HepG2 (cell line): ENCODE measurements around the gene C3orf80. TPM values are rescaled to one million over a fixed set of nuclear protein-coding genes. Genes with fewer than 3 reads are reported as not detected.

Experiments
- ATAC-seq: fragments of 200-7000 bp; cut with Tn5 transposase; 3 replicates; pipeline ENCODE4 v1.9.1; 2020; ENCODE audit warnings: mild to moderate bottlenecking, moderate library complexity
- BruUV-seq: library from RNA; stranded (reverse); fragments of 400-500 nt; replicated peaks from 2 replicates; lab custom pipeline; 2021; lab: Mats Ljungman, UMichigan
- CTCF ChIA-PET: fragments of 300-600 bp; formaldehyde crosslinking; extraction: SDS; loops from one replicate; lab custom pipeline; 2021; ENCODE audit warnings: low total read pairs, inconsistent platforms, low intra/inter-chr PET ratio; lab: Yijun Ruan, JAX
- POLR2A ChIA-PET: fragments of 350-600 bp; sonication (Branson Sonifier 250); formaldehyde crosslinking; loops from one replicate; lab custom pipeline; 2020; ENCODE audit warnings: antibody characterized with exemption, inconsistent platforms; lab: Yijun Ruan, JAX
- DNase-seq: peaks from one replicate; pipeline ENCODE4 v3.0.0-alpha.2; 2015; ENCODE audit warnings: low spot score
- FAIRE-seq: peaks from 3 replicates; lab custom pipeline; 2011; peaks lifted over from hg19 to GRCh38; lab: Jason Lieb, UNC
- H2AFZ ChIP-seq: one replicate; pipeline ENCODE4 v1.6.1; 2011; ENCODE audit warnings: low read length, inconsistent platforms
- H3K27ac ChIP-seq: fragments of 300-600 bp; 3 replicates; pipeline ENCODE4 v1.8.0; 2011; ENCODE audit warnings: mixed run types, mild to moderate bottlenecking, mixed read lengths, low read length, inconsistent platforms; ENCODE audit not compliant: insufficient read depth; ENCODE audit errors: extremely low read length
- H3K27me3 ChIP-seq, 2 experiments: fragments of 200-600 bp in 1 of 2; 2 replicates in 1 of 2; 3 replicates in 1 of 2; pipeline versions ENCODE4 v1.6.0 to v1.8.0; 2011; ENCODE audit warnings: low read length in 2 of 2, mild to moderate bottlenecking in 2 of 2, moderate library complexity in 2 of 2, inconsistent platforms in 1 of 2; ENCODE audit not compliant: insufficient read depth in 2 of 2, control insufficient read depth in 1 of 2
- H3K36me3 ChIP-seq, 2 experiments: fragments of 200-600 bp in 1 of 2; replicated peaks in 1 of 2; 2 replicates in 1 of 2; 3 replicates in 1 of 2; pipeline versions ENCODE4 v1.5.1 to v1.8.0; 2011; ENCODE audit warnings: low read length in 2 of 2, inconsistent platforms in 1 of 2; ENCODE audit not compliant: insufficient read depth in 2 of 2, control insufficient read depth in 1 of 2
- H3K4me1 ChIP-seq: 2 replicates; pipeline ENCODE4 v1.5.1; 2012; ENCODE audit warnings: low read length, inconsistent platforms; ENCODE audit not compliant: insufficient read depth
- H3K4me2 ChIP-seq: 2 replicates; pipeline ENCODE4 v1.6.0; 2011; ENCODE audit warnings: low read depth, low read length, inconsistent platforms
- H3K4me3 ChIP-seq, 3 experiments: fragments of 200-600 bp in 1 of 3; sonication (generic), shearing (Covaris generic) in 1 of 3; replicated peaks in 1 of 3; 2 replicates each; pipeline ENCODE4 v1.5.1; 2011 to 2016; ENCODE audit warnings: low read length in 3 of 3, inconsistent platforms in 2 of 3, low read depth in 2 of 3, mild to moderate bottlenecking in 2 of 3, control low read depth in 1 of 3, mixed read lengths in 1 of 3; ENCODE audit not compliant: insufficient read depth in 1 of 3
- H3K79me2 ChIP-seq: one replicate; pipeline ENCODE4 v1.6.1; 2011; ENCODE audit warnings: low read length, inconsistent platforms; ENCODE audit not compliant: insufficient read depth
- H3K9ac ChIP-seq: 2 replicates; pipeline ENCODE4 v1.6.0; 2011; ENCODE audit warnings: mild to moderate bottlenecking, low read depth, low read length, inconsistent platforms; ENCODE audit not compliant: insufficient read depth
- H3K9me3 ChIP-seq: 2 replicates; pipeline ENCODE4 v1.5.1; 2012; ENCODE audit warnings: mild to moderate bottlenecking, low read length
- H4K20me1 ChIP-seq: 2 replicates; pipeline ENCODE4 v1.6.0; 2011; ENCODE audit warnings: inconsistent platforms, mild to moderate bottlenecking, low read length, moderate library complexity; ENCODE audit not compliant: insufficient read depth
- CHD2 ChIP-seq: IDR thresholded peaks from 2 replicates; pipeline ENCODE4 v1.6.1; 2011; ENCODE audit warnings: low read depth, low read length, improper control_type of control experiment
- FOXA1 ChIP-seq, 2 experiments: fragments of 450-650 bp in 1 of 2; sonication (generic) in 1 of 2; formaldehyde crosslinking in 1 of 2; IDR thresholded peaks; 2 replicates each; pipeline versions ENCODE4 v1.4.0 to v1.6.1; 2016 to 2020; ENCODE audit warnings: missing genetic modification reagents in 1 of 2
- GLI4 ChIP-seq: sonication (generic); formaldehyde crosslinking; IDR thresholded peaks from 2 replicates; pipeline ENCODE4 v1.5.1; 2020; ENCODE audit warnings: missing genetic modification reagents, mild to moderate bottlenecking, moderate library complexity, borderline replicate concordance
- MIER3 ChIP-seq: IDR thresholded peaks from 2 replicates; pipeline ENCODE4 v1.6.1; 2016; ENCODE audit warnings: missing compliant biosample characterization, borderline replicate concordance
- RAD51 ChIP-seq: fragments of 450-650 bp; IDR thresholded peaks from 2 replicates; pipeline ENCODE4 v1.6.1; 2016; ENCODE audit warnings: borderline replicate concordance
- RFXAP ChIP-seq: sonication (generic); formaldehyde crosslinking; IDR thresholded peaks from 2 replicates; pipeline ENCODE4 v1.4.0; 2020; ENCODE audit warnings: missing genetic modification reagents, borderline replicate concordance
- TARDBP ChIP-seq: sonication (generic); formaldehyde crosslinking; IDR thresholded peaks from 2 replicates; pipeline ENCODE4 v1.8.0; 2022; ENCODE audit warnings: mild to moderate bottlenecking, missing genetic modification reagents
- ZNF136 ChIP-seq: sonication (generic); formaldehyde crosslinking; IDR thresholded peaks from 2 replicates; pipeline ENCODE4 v1.8.1; 2022; ENCODE audit warnings: low read depth, mild to moderate bottlenecking, moderate library complexity, missing genetic modification reagents
- ZNF251 ChIP-seq: sonication (generic); formaldehyde crosslinking; IDR thresholded peaks from 2 replicates; pipeline ENCODE4 v1.9.0; 2021; ENCODE audit warnings: mild to moderate bottlenecking, missing genetic modification reagents
- ZNF468 ChIP-seq: sonication (generic); formaldehyde crosslinking; IDR thresholded peaks from 2 replicates; pipeline ENCODE4 v1.8.0; 2022; ENCODE audit warnings: mild to moderate bottlenecking, moderate library complexity, missing genetic modification reagents
- ZNF678 ChIP-seq: sonication (generic); formaldehyde crosslinking; IDR thresholded peaks from 2 replicates; pipeline ENCODE4 v1.4.0; 2020; ENCODE audit warnings: mild to moderate bottlenecking, missing genetic modification reagents
- WGBS: methylation state at CpG from one replicate; pipeline ENCODE4 v1.1.6; 2017; ENCODE audit warnings: low lambda C conversion rate; 5-methylcytosine and 5-hydroxymethylcytosine counted together
- in situ Hi-C: cut with HindIII; loops from 2 replicates; pipeline ENCODE4 v1.10.0; 2017; ENCODE audit warnings: low pct_unique_long_range_greater_than_20kb; ENCODE audit not compliant: extremely low pct_ligation_motif_present
- intact Hi-C: fragments of 100-400 bp; cut with micrococcal nuclease; formaldehyde crosslinking; loops from one replicate; pipeline ENCODE4 v1.10.0; 2022; ENCODE audit not compliant: unreplicated experiment
- polyA plus RNA-seq, 8 experiments: library from polyadenylated mRNA; depleted of rRNA in 3 of 8; stranded (reverse) in 7 of 8; unstranded in 1 of 8; fragments of >200 nt; fragmentation: Illumina TruSeq in 4 of 8; extraction: Trizol in 4 of 8; gene quantifications; 2 replicates each; pipeline versions ENCODE4 v1.2.1 to v1.2.3, GENCODE V29; 2011 to 2016; ENCODE audit warnings: low read depth in 4 of 8, missing spikeins in 1 of 8, mixed read lengths in 1 of 8; ENCODE audit not compliant: insufficient read depth in 1 of 8
- total RNA-seq, 5 experiments: library from RNA; depleted of rRNA; stranded (reverse); fragments of >200 nt; fragmentation: Illumina TruSeq; extraction: Trizol; gene quantifications; 2 replicates each; pipeline ENCODE4 v1.2.3, GENCODE V29; 2016; ENCODE audit warnings: low read depth in 1 of 5
- TF ChIP-seq, protein P1 (sequence below): sonication (generic); formaldehyde crosslinking; IDR thresholded peaks from 2 replicates; pipeline ENCODE4 v1.5.0; 2020; ENCODE audit warnings: missing genetic modification reagents
- TF ChIP-seq, protein P2 (sequence below): sonication (generic); formaldehyde crosslinking; IDR thresholded peaks from 2 replicates; pipeline ENCODE4 v1.4.0; 2020; ENCODE audit warnings: missing genetic modification reagents

C3orf80 gene
- total and polyA plus RNA-seq, 2 of the 13 experiments (the other 11 are each of a cell fraction or from before 2014, with no cell fraction given), result 0.03 to 0.04 TPM

DNA sequence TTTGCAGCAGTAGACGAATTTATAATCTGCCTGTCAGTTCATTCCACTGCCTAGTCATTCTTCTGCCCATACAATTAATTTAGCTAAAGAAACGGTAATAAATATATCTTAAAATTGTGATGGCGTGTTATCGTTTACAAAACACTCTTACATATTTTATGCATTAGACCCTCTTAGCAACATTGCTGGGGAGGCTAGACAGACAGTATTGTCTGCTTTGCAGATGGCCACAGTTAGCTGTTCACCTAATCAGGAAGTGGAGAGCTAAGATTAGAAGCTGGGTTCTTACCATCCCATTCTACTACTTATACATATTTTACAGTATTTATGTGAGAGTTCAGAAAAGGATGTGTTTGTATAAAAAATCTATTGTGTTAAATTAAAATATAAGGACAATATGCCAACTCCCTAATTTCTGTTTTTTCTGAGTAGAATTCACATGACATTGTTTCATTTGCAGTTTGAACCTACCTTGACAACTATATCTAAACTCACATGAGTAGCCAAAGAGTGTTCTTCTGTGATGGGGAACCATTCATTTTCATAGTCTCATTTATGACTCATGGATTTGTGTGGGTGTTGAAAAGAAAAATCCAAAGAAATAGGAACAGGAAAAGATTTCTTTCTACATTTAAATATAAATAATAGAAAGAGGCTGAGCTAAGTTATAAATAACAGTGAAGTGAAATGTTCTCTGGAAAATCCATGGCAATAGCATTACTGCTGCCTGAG lies 41.7 kb upstream of the C3orf80 start:
- H3K36me3 ChIP-seq, result no peaks in the 10 kb centered on the region
- no peaks in the 10 kb centered on the region for H3K4me1 ChIP-seq
- H4K20me1 ChIP-seq, result no peaks in the 10 kb centered on the region
- ATAC-seq, result no peak
- ChIA-PET CTCF (no interaction called here), POLR2A (no interaction called here)
- no peak overlapping the region for H3K27ac ChIP-seq
- H3K4me2 ChIP-seq, result no peak overlapping the region
- no peaks in the 10 kb centered on the region for H3K9me3 ChIP-seq
- WGBS, result 32% methylated on average over 4 of the region's 4 CpGs
- in situ Hi-C loops, result no loop called here
- no peak for FAIRE-seq
- no peak for DNase-seq
- H3K79me2 ChIP-seq, result no peaks in the 10 kb centered on the region
- intact Hi-C loops, result no loop called here
- BruUV-seq, result no TSS peak
- H3K27me3 ChIP-seq, result no peaks in the 10 kb centered on the region
- TF ChIP-seq, protein P1, sequence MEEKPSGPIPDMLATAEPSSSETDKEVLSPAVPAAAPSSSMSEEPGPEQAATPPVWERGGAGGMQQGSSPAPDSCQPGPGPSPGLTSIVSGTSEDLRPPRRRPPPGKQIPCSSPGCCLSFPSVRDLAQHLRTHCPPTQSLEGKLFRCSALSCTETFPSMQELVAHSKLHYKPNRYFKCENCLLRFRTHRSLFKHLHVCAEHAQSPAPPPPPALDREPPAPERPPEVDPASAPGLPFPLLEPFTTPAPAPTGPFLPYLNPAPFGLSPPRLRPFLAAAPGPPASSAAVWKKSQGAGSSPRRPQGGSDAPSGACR (CRISPR knock-in tag), result no peak
- H2AFZ ChIP-seq, result no peak overlapping the region
- no peak overlapping the region for H3K4me3 ChIP-seq
- H3K9ac ChIP-seq, result no peak overlapping the region

DNA sequence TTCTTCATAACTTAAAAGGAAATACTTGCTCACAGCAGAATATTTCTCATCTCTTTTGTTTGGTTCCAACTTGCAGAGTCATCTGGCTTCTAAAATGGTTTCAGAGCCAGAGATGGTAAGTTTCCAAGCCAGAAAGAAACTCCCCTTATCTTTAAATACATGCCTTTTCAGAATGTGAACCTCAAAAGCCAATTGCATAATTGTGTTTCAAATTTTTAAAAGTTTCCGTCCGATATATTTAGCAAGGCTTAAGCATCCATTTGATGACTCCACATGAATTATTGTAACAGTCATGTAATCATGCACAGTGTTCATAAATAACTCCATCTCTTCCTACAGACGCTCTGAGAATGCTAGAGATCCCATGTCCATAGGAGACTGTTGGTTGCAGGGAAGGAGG lies 40.6 kb upstream of the C3orf80 start:
- 46% methylated on average over 3 of the region's 3 CpGs for WGBS
- H3K4me2 ChIP-seq, result no peak overlapping the region
- H3K36me3 ChIP-seq, result no peaks in the 10 kb centered on the region
- H3K27ac ChIP-seq, result no peak overlapping the region
- no peak overlapping the region for H2AFZ ChIP-seq
- no peaks in the 10 kb centered on the region for H4K20me1 ChIP-seq
- FAIRE-seq, result no peak
- H3K27me3 ChIP-seq, result no peaks in the 10 kb centered on the region
- H3K4me1 ChIP-seq, result no peaks in the 10 kb centered on the region
- BruUV-seq, result no TSS peak
- H3K4me3 ChIP-seq, result no peak overlapping the region
- H3K9me3 ChIP-seq, result no peaks in the 10 kb centered on the region
- H3K79me2 ChIP-seq, result no peaks in the 10 kb centered on the region
- in situ Hi-C loops, result no loop called here
- ChIA-PET POLR2A (no interaction called here), CTCF (no interaction called here)
- intact Hi-C loops, result no loop called here
- ATAC-seq, result no peak
- no peak overlapping the region for H3K9ac ChIP-seq
- no peak for TF ChIP-seq TARDBP (CRISPR knock-in tag)
- no peak for TF ChIP-seq GLI4 (CRISPR knock-in tag)
- TF ChIP-seq, protein P2, sequence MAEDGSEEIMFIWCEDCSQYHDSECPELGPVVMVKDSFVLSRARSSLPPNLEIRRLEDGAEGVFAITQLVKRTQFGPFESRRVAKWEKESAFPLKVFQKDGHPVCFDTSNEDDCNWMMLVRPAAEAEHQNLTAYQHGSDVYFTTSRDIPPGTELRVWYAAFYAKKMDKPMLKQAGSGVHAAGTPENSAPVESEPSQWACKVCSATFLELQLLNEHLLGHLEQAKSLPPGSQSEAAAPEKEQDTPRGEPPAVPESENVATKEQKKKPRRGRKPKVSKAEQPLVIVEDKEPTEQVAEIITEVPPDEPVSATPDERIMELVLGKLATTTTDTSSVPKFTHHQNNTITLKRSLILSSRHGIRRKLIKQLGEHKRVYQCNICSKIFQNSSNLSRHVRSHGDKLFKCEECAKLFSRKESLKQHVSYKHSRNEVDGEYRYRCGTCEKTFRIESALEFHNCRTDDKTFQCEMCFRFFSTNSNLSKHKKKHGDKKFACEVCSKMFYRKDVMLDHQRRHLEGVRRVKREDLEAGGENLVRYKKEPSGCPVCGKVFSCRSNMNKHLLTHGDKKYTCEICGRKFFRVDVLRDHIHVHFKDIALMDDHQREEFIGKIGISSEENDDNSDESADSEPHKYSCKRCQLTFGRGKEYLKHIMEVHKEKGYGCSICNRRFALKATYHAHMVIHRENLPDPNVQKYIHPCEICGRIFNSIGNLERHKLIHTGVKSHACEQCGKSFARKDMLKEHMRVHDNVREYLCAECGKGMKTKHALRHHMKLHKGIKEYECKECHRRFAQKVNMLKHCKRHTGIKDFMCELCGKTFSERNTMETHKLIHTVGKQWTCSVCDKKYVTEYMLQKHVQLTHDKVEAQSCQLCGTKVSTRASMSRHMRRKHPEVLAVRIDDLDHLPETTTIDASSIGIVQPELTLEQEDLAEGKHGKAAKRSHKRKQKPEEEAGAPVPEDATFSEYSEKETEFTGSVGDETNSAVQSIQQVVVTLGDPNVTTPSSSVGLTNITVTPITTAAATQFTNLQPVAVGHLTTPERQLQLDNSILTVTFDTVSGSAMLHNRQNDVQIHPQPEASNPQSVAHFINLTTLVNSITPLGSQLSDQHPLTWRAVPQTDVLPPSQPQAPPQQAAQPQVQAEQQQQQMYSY (CRISPR knock-in tag), result no peak
- TF ChIP-seq RAD51, result no peak
- no peak for TF ChIP-seq ZNF678
- no peak for TF ChIP-seq MIER3 (CRISPR knock-in tag)
- no peak for TF ChIP-seq ZNF468 (CRISPR knock-in tag)
- TF ChIP-seq CHD2, result no peak
- TF ChIP-seq ZNF251 (CRISPR knock-in tag), result no peak
- TF ChIP-seq RFXAP, result no peak
- TF ChIP-seq ZNF136 (CRISPR knock-in tag), result no peak
- TF ChIP-seq FOXA1 (IDR thresholded peaks at IDR 0.05), result no peak
- TF ChIP-seq FOXA1 (CRISPR knock-in tag; IDR thresholded peaks at IDR 0.05), result no peak
- DNase-seq, result no peak
